Neuronal stem cell (in vitro differentiated cells): ENCODE results near the gene SERGEF.

Source experiments
- DNase-seq: peaks from one replicate; pipeline ENCODE4 v3.0.0-alpha.2; 2013; ENCODE audit warnings: low spot score
- H2AFZ ChIP-seq: one replicate; pipeline ENCODE4 v1.6.1; 2013; ENCODE audit warnings: mild to moderate bottlenecking, low read length, inconsistent platforms
- H2AK5ac ChIP-seq: 2 replicates; pipeline ENCODE4 v1.6.1; 2013; ENCODE audit warnings: low read depth, mild to moderate bottlenecking, inconsistent platforms, low read length, moderate library complexity, mixed read lengths
- H2BK120ac ChIP-seq: 2 replicates; pipeline ENCODE4 v1.6.1; 2013; ENCODE audit warnings: low read depth, mild to moderate bottlenecking, inconsistent platforms, low read length, moderate library complexity, mixed read lengths
- H2BK12ac ChIP-seq: one replicate; pipeline ENCODE4 v1.6.1; 2013; ENCODE audit warnings: low read length, inconsistent platforms
- H2BK15ac ChIP-seq: 2 replicates; pipeline ENCODE4 v1.6.1; 2013; ENCODE audit warnings: mild to moderate bottlenecking, low read length, inconsistent platforms, mixed read lengths
- H2BK5ac ChIP-seq: one replicate; pipeline ENCODE4 v1.6.1; 2013; ENCODE audit warnings: inconsistent platforms, mild to moderate bottlenecking, low read length, moderate library complexity
- H3K14ac ChIP-seq: one replicate; pipeline ENCODE4 v1.6.1; 2013; ENCODE audit warnings: low read length, inconsistent platforms
- H3K18ac ChIP-seq: 2 replicates; pipeline ENCODE4 v1.6.1; 2013; ENCODE audit warnings: low read length, inconsistent platforms
- H3K23ac ChIP-seq: 2 replicates; pipeline ENCODE4 v1.6.1; 2013; ENCODE audit warnings: low read depth, mild to moderate bottlenecking, mixed read lengths, low read length, inconsistent platforms; ENCODE audit not compliant: poor library complexity
- H3K27ac ChIP-seq: replicated peaks from 3 replicates; pipeline ENCODE4 v1.5.1; 2013; ENCODE audit warnings: low read length, inconsistent platforms
- H3K27me3 ChIP-seq, 3 experiments: 2 replicates each; pipeline ENCODE4 v1.6.1; 2013; ENCODE audit warnings: low read length in 3 of 3, mild to moderate bottlenecking in 2 of 3, inconsistent platforms in 1 of 3, low read depth in 1 of 3, mixed read lengths in 1 of 3, moderate library complexity in 1 of 3; ENCODE audit not compliant: control insufficient read depth in 3 of 3, insufficient read depth in 3 of 3
- H3K36me3 ChIP-seq, 2 donors: replicated peaks in 1 of 2; 2 replicates each; pipeline ENCODE4 v1.6.1; 2013; ENCODE audit warnings: low read length in 2 of 2; ENCODE audit not compliant: control insufficient read depth in 2 of 2, insufficient read depth in 2 of 2
- H3K4ac ChIP-seq: 2 replicates; pipeline ENCODE4 v1.6.1; 2013; ENCODE audit warnings: inconsistent platforms, mild to moderate bottlenecking, low read length, moderate library complexity
- H3K4me1 ChIP-seq, 2 donors: 1 replicate in 1 of 2; 2 replicates in 1 of 2; pipeline ENCODE4 v1.6.1; 2013; ENCODE audit warnings: low read length in 2 of 2, low read depth in 1 of 2; ENCODE audit not compliant: control insufficient read depth in 2 of 2, insufficient read depth in 1 of 2
- H3K4me2 ChIP-seq: one replicate; pipeline ENCODE4 v1.6.1; 2013; ENCODE audit warnings: mild to moderate bottlenecking, low read length, inconsistent platforms; ENCODE audit not compliant: insufficient read depth, poor library complexity, severe bottlenecking
- H3K4me3 ChIP-seq, 2 donors: 2 replicates each; pipeline ENCODE4 v1.5.1; 2013; ENCODE audit warnings: low read length in 2 of 2, mild to moderate bottlenecking in 2 of 2, inconsistent platforms in 1 of 2, moderate library complexity in 1 of 2
- H3K79me1 ChIP-seq: one replicate; pipeline ENCODE4 v1.6.1; 2013; ENCODE audit warnings: low read depth, mild to moderate bottlenecking, inconsistent platforms, low read length, moderate library complexity
- H3K9ac ChIP-seq: one replicate; pipeline ENCODE4 v1.6.1; 2013; ENCODE audit warnings: mild to moderate bottlenecking, low read depth, low read length, inconsistent platforms; ENCODE audit not compliant: poor library complexity
- H3K9me3 ChIP-seq, 2 donors: replicated peaks in 1 of 2; 2 replicates each; pipeline versions ENCODE3 to v1.6.1; 2013; ENCODE audit warnings: low read length in 2 of 2, mild to moderate bottlenecking in 2 of 2, inconsistent platforms in 1 of 2, low read depth in 1 of 2, mixed read lengths in 1 of 2, moderate library complexity in 1 of 2; ENCODE audit not compliant: control insufficient read depth in 2 of 2, insufficient read depth in 1 of 2
- H4K8ac ChIP-seq: one replicate; pipeline ENCODE4 v1.6.1; 2013; ENCODE audit warnings: low read depth, mild to moderate bottlenecking, inconsistent platforms, low read length, moderate library complexity
- H4K91ac ChIP-seq: one replicate; pipeline ENCODE4 v1.6.1; 2013; ENCODE audit warnings: low read length, low read depth, mild to moderate bottlenecking, inconsistent platforms; ENCODE audit not compliant: poor library complexity
- WGBS, 2 donors: extraction: QIAGEN DNeasy Blood & Tissue Kit; methylation state at CpG; one replicate each; pipeline ENCODE4 v1.1.7; 2013; ENCODE audit warnings: missing lambda C conversion rate in 2 of 2, mixed read lengths in 1 of 2; ENCODE audit not compliant: insufficient read length in 2 of 2, insufficient replicate concordance in 1 of 2; ENCODE audit errors: extremely low coverage in 2 of 2; 5-methylcytosine and 5-hydroxymethylcytosine counted together

The SERGEF gene

DNA sequence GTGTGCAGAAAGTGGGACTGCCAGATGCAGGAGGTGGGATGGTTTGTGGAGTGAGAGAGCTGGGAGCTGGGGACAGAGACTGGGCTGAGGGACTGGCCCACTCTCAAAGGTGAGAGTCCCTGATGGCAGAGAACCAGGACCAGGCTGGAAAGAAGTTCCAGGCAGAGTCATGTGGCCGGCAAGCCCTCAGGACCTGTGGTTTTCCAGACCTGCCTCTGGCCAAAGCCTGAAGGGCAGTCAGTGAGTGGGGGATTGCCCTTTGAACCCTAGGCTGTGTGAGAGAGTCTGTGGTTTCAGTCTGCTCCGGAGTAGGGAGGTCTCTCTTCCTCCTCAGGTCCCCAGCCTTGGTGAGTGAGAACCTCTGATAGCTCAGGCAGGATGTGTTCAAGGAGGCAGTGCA lies 261.3 kb downstream of the SERGEF start:
- Histone ChIP-seq H2BK15ac (no peak overlapping the region), H2BK12ac (no peak overlapping the region), H3K4me1 (no peaks in the 10 kb centered on the region), H3K36me3 (no peaks in the 10 kb centered on the region), H3K4ac (no peak overlapping the region), H3K14ac (no peak overlapping the region), H2AK5ac (no peak overlapping the region), H4K91ac (no peak overlapping the region), H3K27ac (no peak overlapping the region), H3K27me3 (no peaks in the 10 kb centered on the region), H3K4me3 (peak overlapping the region in 1 of 2 donors; percentile 11), H3K79me1 (peaks cover 6% of the 10 kb centered on the region), H4K8ac (no peak overlapping the region), H2AFZ (no peak overlapping the region), H3K23ac (no peak overlapping the region), H3K4me2 (no peak overlapping the region), H3K9ac (no peak overlapping the region), H2BK120ac (no peak overlapping the region), H3K9me3 (no peaks in the 10 kb centered on the region), H3K18ac (no peak overlapping the region), H2BK5ac (no peak overlapping the region)
- WGBS, 2 donors, result no CpG with 5 or more reads among the region's 2 CpGs
- DNase-seq, result no peak

DNA sequence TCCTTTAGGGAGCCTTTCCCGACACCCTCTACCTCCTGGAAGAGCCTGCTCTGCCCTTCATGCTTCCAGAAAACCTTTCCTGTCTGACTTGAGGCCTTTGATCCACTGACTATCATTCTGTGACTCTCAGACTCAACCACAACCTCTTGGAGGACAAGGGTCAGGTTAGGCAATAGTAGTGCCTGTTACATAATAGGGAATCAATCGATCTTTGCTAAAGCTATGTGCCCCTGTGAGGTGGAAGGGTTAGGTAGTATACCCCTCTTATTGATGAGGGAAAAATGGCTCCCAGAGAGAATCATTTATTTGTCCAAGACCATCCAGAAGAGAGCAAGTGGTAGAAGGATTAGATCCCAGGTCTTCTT lies 262.1 kb downstream of the SERGEF start:
- DNase-seq, result no peak
- Histone ChIP-seq H2BK12ac (no peak overlapping the region), H2BK15ac (no peak overlapping the region), H3K4ac (no peak overlapping the region), H3K79me1 (peaks cover 6% of the 10 kb centered on the region), H4K8ac (no peak overlapping the region), H3K4me2 (no peak overlapping the region), H2AK5ac (no peak overlapping the region), H2AFZ (no peak overlapping the region), H3K9ac (no peak overlapping the region), H3K23ac (no peak overlapping the region), H2BK5ac (no peak overlapping the region), H3K4me3 (no peak overlapping the region), H3K18ac (no peak overlapping the region), H2BK120ac (no peak overlapping the region), H3K4me1 (no peaks in the 10 kb centered on the region), H3K27me3 (no peaks in the 10 kb centered on the region), H3K14ac (no peak overlapping the region), H4K91ac (no peak overlapping the region), H3K36me3 (no peaks in the 10 kb centered on the region), H3K27ac (no peak overlapping the region), H3K9me3 (no peaks in the 10 kb centered on the region)
- no CpG with 5 or more reads among the region's 2 CpGs for WGBS, 2 donors

DNA sequence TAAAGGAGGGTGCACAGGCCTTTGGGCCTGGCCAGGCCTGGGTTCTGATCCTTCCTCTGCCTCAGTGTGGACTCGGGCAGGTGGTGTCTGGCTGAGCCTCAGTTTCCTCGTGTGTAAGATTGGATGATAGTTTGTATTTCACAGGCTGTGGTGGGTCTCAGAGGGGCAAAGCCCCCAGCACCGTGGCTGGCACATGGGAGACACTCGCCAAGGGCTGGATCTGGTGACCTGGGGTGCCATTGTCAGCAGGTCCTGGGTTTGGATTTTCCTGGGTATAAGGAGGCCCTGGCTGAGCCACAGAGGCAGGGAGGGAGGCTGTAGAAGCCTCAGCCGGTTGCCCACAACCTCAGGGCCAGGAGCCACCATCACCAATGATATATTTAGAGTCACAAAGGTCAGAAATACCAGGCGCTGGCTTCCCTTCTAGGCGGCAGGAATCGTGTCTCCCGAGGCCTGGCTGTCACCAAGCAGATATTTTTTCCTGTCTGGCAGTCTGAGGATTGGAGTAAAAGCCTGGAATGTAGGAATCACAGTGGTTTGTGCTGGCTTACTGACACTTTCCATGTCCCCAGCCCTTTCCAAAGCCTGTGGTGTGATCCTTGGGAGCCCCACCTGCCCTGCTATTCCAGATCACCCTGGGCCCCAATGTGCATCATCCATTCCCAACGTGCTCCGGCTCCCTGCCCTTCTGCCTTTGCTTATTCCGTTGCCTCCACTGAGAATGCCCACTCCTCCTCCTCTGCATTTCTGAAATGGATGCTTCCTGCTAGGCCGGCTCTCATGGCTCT lies 262.6 kb downstream of the SERGEF start:
- Histone ChIP-seq H3K4me3 (no peak overlapping the region), H3K36me3 (no peaks in the 10 kb centered on the region), H3K18ac (no peak overlapping the region), H3K79me1 (peaks cover 6% of the 10 kb centered on the region), H3K9me3 (no peaks in the 10 kb centered on the region), H2BK5ac (no peak overlapping the region), H2BK15ac (no peak overlapping the region), H3K4me2 (no peak overlapping the region), H4K91ac (no peak overlapping the region), H3K23ac (no peak overlapping the region), H3K27ac (no peak overlapping the region), H3K14ac (no peak overlapping the region), H4K8ac (no peak overlapping the region), H2BK12ac (no peak overlapping the region), H2AFZ (no peak overlapping the region), H3K4ac (no peak overlapping the region), H3K27me3 (no peaks in the 10 kb centered on the region), H3K4me1 (no peaks in the 10 kb centered on the region), H2BK120ac (no peak overlapping the region), H3K9ac (no peak overlapping the region), H2AK5ac (no peak overlapping the region)
- no peak for DNase-seq
- WGBS, 2 donors, result no CpG with 5 or more reads among the region's 13 CpGs

DNA sequence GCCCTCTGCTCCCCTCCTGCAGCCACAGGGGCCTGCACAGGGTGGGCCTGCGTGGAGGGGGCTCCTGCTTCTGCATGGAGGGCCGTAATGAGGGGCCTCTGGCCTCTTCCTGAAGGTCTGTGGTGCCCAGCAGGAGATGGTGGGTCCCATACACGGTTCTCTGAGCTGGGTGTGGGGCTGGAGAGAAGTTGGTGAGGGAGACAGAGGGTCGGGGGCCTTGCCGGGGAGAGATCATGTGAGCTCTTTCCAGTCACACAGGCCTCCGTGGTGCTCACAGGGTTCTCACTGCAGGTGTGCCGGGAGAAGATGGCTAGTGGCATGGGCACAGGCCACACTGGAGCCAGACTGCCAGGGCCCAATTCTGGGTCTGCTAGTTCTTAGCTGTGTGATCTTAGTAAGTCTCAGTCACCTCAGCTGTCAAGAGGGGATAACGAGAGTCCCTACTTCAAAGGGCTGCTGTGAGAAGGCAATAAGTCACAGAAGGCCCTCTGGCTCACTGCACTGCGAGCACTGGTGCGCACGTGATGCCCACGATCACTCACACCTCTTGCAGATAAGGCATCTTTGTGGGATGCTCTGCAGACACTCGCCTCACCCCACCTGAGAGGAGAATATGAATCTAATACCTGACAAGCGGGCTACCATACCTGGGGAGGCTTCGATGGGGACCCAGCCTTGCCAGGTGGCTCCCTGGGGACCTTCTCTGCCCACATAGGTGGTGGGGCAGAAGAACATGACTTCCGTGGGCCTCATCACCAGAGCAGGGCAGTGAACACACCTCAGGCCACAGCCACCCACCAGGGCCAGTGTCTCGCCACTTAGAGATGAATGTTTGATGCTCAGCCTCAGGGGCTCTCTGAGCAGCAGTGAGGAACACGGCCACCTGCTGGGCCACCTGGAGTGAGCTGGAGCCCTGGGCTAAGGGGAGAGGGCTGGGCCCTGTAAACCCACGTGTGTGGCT lies 263.8 kb downstream of the SERGEF start:
- no peak for DNase-seq
- Histone ChIP-seq H3K4me3 (no peak overlapping the region), H3K23ac (no peak overlapping the region), H3K4me2 (no peak overlapping the region), H3K4ac (no peak overlapping the region), H2AK5ac (peak overlapping the region; percentile 48), H3K36me3 (no peaks in the 10 kb centered on the region), H3K9me3 (no peaks in the 10 kb centered on the region), H3K27me3 (no peaks in the 10 kb centered on the region), H2BK5ac (no peak overlapping the region), H2BK120ac (no peak overlapping the region), H4K8ac (no peak overlapping the region), H2BK12ac (no peak overlapping the region), H3K79me1 (peaks cover 6% of the 10 kb centered on the region), H2BK15ac (no peak overlapping the region), H3K4me1 (no peaks in the 10 kb centered on the region), H3K18ac (peak overlapping the region; percentile 53), H2AFZ (no peak overlapping the region), H3K9ac (no peak overlapping the region), H4K91ac (no peak overlapping the region), H3K14ac (peak overlapping the region; percentile 91), H3K27ac (no peak overlapping the region)
- no CpG with 5 or more reads among the region's 19 CpGs for WGBS, 2 donors
